ENCODE data around the gene RGS8.
A peak's percentile ranks its signal among the peaks of the same experiment; 100 is the strongest.

RGS8 gene

GRCh38 chr1:182671750-182672486, 12.5 kb downstream of the RGS8 start:
- DNase-seq (ENCODE audit: low spot score), result no peak

- no peak for DNase-seq (ENCODE audit: low spot score)
Observed at GRCh38 chr1:182670032-182670749, 14.2 kb downstream of the RGS8 start.

- no peak for DNase-seq (ENCODE audit: low spot score)
Observed at GRCh38 chr1:182669266-182669665, 15.1 kb downstream of the RGS8 start.

- no peak for DNase-seq (ENCODE audit: low spot score)
Observed at GRCh38 chr1:182668521-182669054, 15.8 kb downstream of the RGS8 start.

- no peak for DNase-seq (ENCODE audit: low spot score)
Observed at GRCh38 chr1:182667848-182668505, 16.4 kb downstream of the RGS8 start.

GRCh38 chr1:182666706-182667105, 17.7 kb downstream of the RGS8 start:
- DNase-seq (ENCODE audit: low spot score), result no peak

- DNase-seq (ENCODE audit: low spot score), result no peak
Observed at GRCh38 chr1:182664296-182664695, 20.1 kb downstream of the RGS8 start.

- no peak for DNase-seq (ENCODE audit: low spot score)
Observed at GRCh38 chr1:182662956-182663355, 21.4 kb downstream of the RGS8 start.

- DNase-seq (ENCODE audit: low spot score), result peak; percentile 55
Observed at GRCh38 chr1:182662121-182662890, 22.1 kb downstream of the RGS8 start.

- DNase-seq (ENCODE audit: low spot score), result peak; percentile 35
Observed at GRCh38 chr1:182658055-182658454, 26.3 kb downstream of the RGS8 start.

- no peak for DNase-seq (ENCODE audit: low spot score)
Observed at GRCh38 chr1:182656842-182657397, 27.5 kb downstream of the RGS8 start.

GRCh38 chr1:182653986-182654385, 30.4 kb downstream of the RGS8 start:
- no peak for DNase-seq (ENCODE audit: low spot score)

GRCh38 chr1:182652933-182653332, 31.5 kb downstream of the RGS8 start:
- DNase-seq (ENCODE audit: low spot score), result no peak

- DNase-seq (ENCODE audit: low spot score), result no peak
Observed at GRCh38 chr1:182651339-182651724, 33.1 kb downstream of the RGS8 start.

- no peak for DNase-seq (ENCODE audit: low spot score)
Observed at GRCh38 chr1:182650678-182651338, 33.6 kb downstream of the RGS8 start.

GRCh38 chr1:182649041-182649440, 35.3 kb downstream of the RGS8 start:
- DNase-seq (ENCODE audit: low spot score), result no peak

- DNase-seq (ENCODE audit: low spot score), result no peak
Observed at GRCh38 chr1:182646739-182647138, 37.6 kb downstream of the RGS8 start.

GRCh38 chr1:182644886-182645285, 39.5 kb downstream of the RGS8 start:
- no peak for DNase-seq (ENCODE audit: low spot score)

GRCh38 chr1:182643699-182644098, 40.7 kb downstream of the RGS8 start:
- no peak for DNase-seq (ENCODE audit: low spot score)

GRCh38 chr1:182642461-182642860, 41.9 kb downstream of the RGS8 start:
- DNase-seq (ENCODE audit: low spot score), result no peak

- DNase-seq (ENCODE audit: low spot score), result no peak
Observed at GRCh38 chr1:182641561-182641960, 42.8 kb downstream of the RGS8 start.

All from Ammon's horn (tissue), 1 donor.